G401 (cell line): ENCODE results near the gene C1QTNF1. TPM values are rescaled to one million over a fixed set of nuclear protein-coding genes. Genes with fewer than 3 reads are reported as not detected.

ENCODE experiments used
- DNase-seq: peaks from one replicate; pipeline ENCODE4 v3.0.0-alpha.2; 2015; ENCODE audit warnings: low spot score
- in situ Hi-C: cut with HindIII; loops from 2 replicates; pipeline ENCODE4 v1.10.0; 2016; ENCODE audit warnings: low sequenced_read_pairs, mixed read lengths
- total RNA-seq: library from RNA; depleted of rRNA; stranded (reverse); fragments of >200 nt; shearing (Covaris generic); gene quantifications from 2 replicates; pipeline ENCODE4 v1.2.3, GENCODE V29; 2014

The C1QTNF1 gene
- total RNA-seq, 1 experiment from 2014 or later, result not detected

GRCh38 chr17:79002796-79003593 lies 21.0 kb upstream of the C1QTNF1 start:
- in situ Hi-C loops, result no loop called here
- DNase-seq, result no peak

DNA sequence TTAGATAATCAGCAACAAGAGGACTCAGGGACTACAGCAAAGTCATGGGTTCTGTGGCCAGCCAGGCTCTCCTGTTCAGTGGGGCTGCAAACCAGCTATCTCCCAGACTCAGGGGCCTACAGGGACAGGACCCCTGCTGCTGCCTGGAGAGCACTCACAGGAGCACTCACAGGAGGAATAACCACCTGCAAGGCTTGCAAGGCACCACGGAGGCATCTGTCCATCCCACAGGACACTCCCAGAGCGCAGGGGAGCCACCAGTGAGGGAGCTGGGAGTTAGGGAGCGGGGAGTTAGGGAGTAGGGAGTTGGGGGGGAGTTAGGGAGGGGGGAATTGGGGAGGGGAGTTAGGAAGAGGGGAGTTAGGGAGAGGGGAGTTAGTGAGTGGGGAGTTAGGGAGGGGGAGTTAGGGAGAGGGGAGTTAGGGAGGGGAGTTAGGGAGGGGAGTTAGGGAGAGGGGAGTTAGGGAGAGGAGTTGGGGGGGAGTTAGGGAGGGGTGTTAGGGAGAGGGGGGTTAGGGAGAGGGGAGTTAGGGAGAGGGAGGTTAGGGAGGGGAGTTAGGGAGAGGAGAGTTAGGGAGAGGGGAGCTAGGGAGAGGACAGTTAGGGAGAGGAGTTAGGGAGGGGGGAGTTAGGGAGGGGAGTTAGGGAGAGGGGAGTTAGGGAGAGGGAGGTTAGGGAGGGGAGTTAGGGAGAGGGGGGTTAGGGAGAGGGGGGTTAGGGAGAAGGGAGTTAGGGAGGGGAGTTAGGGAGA lies 20.1 kb upstream of the C1QTNF1 start:
- DNase-seq, result no peak
- in situ Hi-C loops, result no loop called here

GRCh38 chr17:79005063-79005861 lies 18.7 kb upstream of the C1QTNF1 start:
- peak; percentile 96 for DNase-seq

GRCh38 chr17:79006046-79006445 lies 17.9 kb upstream of the C1QTNF1 start:
- no peak for DNase-seq
- in situ Hi-C loops, result no loop called here

More at GRCh38 chr17:79005063-79005861, 18.7 kb upstream of the C1QTNF1 start:
- in situ Hi-C loops, result no loop called here

DNA sequence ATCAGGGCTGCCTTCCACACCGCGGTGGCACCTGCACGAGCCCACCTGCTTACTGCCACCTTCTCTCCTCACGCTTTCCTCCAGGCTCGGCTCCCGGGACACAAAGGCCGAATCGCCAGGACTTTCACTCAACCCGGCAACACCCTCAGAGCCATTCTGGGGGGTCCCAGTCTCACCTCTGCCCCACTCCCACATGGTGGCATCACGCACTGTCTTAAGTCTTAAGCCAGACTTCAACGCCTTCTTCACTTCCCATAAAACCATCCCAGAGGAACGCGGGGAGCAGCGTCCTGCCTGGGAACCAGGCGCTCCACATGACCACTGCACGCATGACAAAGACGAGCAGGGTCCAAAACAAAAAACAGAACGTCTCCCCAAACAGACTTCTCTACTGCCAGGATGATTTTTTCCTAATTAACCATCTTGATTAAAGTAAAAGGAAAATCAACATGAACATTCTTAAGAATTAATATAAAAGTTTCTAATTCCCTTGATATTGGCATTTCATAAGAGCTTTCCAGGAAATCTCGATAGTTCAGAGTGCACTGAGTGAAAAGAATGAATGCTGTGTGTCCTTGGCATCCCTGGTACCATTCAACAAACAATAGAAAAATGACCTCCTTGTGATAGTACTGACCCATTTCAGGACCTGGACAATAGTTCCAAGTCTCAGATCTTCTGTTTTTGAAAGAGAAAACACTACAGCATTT lies 17.0 kb upstream of the C1QTNF1 start:
- DNase-seq, result no peak
- in situ Hi-C loops, result no loop called here

- DNase-seq, result no peak
- in situ Hi-C loops, result no loop called here
These were observed 16.2 kb upstream of the C1QTNF1 start for GRCh38 chr17:79007504-79008381.

- no peak for DNase-seq
- in situ Hi-C loops, result no loop called here
These were observed 15.1 kb upstream of the C1QTNF1 start for GRCh38 chr17:79008666-79009387.

GRCh38 chr17:79009397-79010303 lies 14.3 kb upstream of the C1QTNF1 start, which contains the start of gene CANT1:
Gene CANT1, minus strand, starts transcription at chr17:79009764. Its CDS starts 12,142 bp downstream, at chr17:78997622.
- in situ Hi-C loops, result no loop called here
- DNase-seq, result peak; percentile 80

DNA sequence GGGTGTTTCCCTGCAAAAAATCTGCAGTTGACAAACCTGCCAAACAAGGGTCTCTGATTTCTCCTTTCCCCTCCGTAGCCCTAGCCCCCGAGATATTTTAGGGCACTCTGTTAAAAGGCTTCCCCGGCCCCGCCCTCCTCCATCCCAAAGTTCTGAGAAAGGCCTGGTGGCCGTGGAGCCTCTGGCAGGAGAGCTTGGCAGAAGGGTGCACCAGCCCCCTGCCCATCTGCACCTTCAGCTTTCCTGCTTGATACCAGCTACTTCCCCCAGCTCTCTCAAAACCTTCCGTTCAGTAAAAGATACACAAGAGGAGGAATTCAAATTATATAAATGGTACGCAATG lies 13.7 kb upstream of the C1QTNF1 start:
- DNase-seq, result no peak
- in situ Hi-C loops, result no loop called here

- in situ Hi-C loops, result no loop called here
- no peak for DNase-seq
These were observed 12.4 kb upstream of the C1QTNF1 start for GRCh38 chr17:79011451-79012147.

- no peak for DNase-seq
- in situ Hi-C loops, result no loop called here
These were observed 11.3 kb upstream of the C1QTNF1 start for GRCh38 chr17:79012563-79013134.

GRCh38 chr17:79014158-79014758 lies 9.7 kb upstream of the C1QTNF1 start:
- no peak for DNase-seq
- in situ Hi-C loops, result no loop called here

DNA sequence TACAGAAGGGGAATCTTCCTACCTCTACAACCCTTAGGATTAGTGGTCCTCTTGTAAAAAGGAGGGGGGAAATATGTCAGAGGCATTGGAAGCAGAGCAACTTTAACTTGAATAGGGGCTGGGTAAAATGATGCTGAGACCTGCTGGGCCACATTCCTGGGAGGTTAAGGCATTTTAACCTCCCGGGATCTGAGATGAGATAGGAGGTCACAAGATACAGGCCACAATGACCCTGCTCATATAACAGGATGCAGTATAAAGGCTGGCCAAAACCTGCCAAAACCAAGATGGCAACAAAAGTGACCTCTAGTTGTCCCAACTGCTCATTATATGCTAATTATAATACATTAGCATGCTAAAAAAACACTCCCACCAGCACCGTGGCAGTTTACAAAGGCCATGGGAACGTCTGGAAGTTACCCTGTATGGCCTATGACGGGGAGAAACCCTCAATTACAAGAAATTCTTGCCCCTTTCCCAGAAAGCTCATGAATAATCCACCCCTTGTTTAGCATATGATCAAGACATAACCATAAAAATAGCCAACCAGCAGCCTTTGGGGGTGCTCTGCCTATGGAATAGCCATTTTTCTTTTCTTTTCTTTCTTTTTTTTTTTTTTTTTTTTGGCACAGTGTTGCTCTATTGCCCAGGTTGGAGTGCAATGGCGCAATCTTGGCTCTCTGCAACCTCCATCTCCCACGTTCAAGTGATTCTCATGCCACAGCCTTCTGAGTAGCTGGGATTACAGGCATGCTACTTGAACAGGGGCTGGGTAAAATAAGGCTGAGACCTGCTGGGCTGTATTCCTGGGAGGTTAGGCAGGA lies 6.2 kb upstream of the C1QTNF1 start:
- in situ Hi-C loops, result no loop called here
- DNase-seq, result no peak

- no peak for DNase-seq
- in situ Hi-C loops, result no loop called here
These were observed 5.6 kb upstream of the C1QTNF1 start for GRCh38 chr17:79018370-79018695.

- DNase-seq, result no peak
- in situ Hi-C loops, result no loop called here
These were observed 4.7 kb upstream of the C1QTNF1 start for GRCh38 chr17:79019261-79019631.
